CD1c-positive myeloid dendritic cell (primary cell): ENCODE data around the gene COL19A1.
"Not testable (repeated sequence)": the region's sequence is repeated elsewhere in the genome, so short reads cannot be mapped to it uniquely, and the experiment has no call there.

Source experiments
- DNase-seq: peaks from one replicate; pipeline ENCODE4 v3.0.0-alpha.2; 2016; ENCODE audit errors: extremely low spot score

COL19A1 gene

DNA sequence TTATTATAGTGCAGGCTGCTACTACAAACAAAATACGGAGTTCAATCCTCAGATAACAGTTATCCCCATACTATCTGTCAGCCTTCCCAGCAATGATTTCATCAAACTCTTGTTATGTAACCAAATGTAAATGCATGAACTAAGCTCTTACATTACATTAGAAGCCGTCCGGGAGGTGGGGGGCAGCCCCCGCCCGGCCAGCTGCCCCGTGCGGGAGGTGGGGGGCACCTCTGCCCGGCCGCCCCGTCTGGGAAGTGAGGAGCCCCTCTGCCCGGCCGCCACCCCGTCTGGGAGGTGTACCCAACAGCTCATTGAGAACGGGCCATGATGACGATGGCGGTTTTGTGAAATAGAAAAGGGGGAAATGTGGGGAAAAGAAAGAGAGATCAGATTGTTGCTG, 99.6 kb downstream of the COL19A1 start:
- not testable (repeated sequence) for DNase-seq

DNA sequence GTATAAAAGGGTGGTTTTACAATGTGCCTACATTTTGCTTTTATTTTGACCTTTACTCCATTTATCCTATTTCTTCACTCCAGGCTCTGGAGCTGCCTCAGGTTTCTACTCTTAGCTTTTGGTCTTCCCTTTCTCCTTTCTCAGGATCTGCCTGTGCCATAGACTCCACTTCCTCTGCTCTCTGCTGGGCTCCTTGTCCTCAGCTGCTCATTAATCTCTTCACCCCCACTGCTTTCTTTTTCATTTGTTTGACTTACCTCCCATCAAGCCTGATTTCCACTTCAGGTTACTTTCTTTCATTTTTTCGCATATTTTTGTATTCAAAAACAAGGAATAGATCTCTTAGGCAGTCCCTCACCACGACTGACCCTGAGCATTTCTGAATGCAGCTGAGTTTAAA, 106.8 kb downstream of the COL19A1 start:
- no peak for DNase-seq

DNA sequence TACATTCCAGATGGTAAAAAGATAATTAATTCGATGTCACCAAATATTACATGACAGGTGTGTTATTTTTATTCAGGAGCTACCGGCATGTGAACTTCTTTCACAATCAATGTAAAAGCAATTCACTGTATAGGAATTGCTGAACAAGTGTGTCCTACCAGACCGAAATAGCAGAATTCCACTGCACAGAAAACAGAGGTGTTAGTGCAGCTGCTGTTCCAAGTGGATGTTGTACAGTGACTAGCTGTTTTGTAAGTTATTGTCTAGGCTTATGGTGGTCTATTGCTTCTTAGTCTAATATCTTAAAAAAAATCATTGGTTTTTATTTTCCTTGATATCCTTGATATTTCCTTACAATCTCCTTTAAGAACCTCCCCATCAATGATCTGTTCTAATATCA, 107.4 kb downstream of the COL19A1 start:
- no peak for DNase-seq

DNA sequence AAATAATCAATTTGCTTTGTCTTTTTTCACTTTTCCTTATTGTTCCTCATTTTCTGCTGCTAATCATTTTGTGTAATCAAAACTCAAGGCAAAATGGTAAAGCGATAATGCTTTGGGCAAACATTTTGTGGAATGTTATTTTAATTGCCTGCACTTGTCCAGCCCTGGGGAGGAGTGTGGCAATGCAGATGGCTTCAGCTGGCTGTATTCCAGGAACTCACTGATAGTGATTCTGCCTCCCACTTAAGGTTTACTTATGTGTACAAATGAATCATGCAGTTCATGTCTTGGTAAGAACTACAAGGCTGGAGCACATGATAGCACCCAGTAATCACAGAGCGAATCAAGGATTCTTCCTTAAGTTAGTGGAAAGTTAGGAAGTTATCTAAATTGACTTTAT, 107.8 kb downstream of the COL19A1 start:
- DNase-seq = no peak

DNA sequence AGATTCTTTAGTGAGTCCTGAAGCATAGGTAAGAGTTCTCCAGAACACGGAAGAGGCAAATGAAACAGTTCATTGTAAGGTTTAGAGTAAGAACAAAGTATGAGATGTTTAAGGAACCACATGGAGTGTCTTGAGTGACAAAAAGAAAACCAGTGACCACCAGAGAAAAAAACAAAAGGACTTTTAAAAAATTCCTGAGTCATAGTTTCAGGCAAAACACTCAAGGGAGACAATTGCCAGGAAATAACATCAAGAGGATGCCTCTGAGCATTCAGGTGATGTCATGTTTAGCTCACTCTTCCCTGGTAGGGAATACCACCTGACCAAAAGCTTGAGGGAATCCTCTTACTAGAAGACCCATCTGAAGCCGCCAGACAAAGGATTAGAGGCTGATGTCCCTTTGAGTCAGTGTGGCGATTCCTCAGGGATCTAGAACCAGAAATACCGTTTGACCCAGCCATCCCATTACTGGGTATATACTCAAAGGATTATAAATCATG, 110.3 kb downstream of the COL19A1 start:
- DNase-seq = no peak

DNA sequence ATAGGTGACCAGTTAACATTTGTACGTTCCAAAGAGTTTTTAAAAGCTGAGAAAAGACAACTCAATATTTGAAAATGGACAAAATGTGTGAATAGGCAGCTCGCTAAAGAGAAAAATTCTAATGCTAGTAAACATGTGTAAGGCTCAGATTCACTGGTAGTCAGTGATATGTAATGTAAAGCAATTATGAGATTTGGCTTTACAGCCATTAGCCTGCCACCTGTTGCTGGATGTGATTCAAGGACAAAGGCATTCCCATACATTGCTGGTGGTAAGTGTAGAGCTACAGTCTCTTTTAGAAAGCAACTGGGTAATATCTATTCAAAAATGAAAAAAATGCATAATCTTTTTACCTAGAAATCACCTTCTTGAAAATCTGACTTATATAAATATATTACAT, 114.3 kb downstream of the COL19A1 start:
- no peak for DNase-seq

DNA sequence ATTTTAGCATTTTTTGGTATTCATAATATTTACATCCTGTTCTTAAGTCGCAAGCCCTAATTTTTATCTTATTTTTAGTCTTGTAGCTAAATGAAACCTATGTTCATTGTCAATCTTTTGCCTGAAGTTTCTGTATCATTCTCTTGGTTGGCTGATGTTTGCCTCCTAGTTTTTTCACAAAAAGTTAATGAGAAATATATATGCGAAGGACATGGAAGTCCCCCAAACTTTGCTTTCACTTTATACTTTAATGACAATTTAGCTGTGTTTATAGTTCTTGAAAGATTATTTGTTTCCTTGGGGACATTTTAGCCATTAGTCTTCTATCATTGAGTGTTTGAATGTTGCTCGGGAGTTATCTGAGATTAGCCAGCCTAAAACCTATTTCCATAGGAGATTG, 118.2 kb downstream of the COL19A1 start:
- no peak for DNase-seq

DNA sequence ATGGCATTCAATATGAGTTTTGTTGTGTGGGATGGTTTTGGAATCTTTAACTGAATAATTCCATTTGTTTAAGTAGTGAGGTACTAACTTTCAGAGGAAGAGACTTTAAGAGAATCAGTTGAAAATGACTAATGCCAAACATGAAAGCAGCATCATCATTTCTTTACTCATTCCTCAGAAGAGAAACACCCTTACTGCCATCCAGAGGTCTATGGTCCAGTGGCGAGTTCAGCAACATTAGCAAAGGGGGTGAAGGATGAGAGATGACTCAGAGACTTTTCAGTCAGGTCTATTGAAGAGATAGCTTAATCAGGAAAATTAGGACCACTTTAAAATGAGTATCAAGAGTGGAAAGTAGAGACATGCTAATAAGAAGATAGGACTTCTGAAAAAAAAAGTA, 118.8 kb downstream of the COL19A1 start:
- no peak for DNase-seq

DNA sequence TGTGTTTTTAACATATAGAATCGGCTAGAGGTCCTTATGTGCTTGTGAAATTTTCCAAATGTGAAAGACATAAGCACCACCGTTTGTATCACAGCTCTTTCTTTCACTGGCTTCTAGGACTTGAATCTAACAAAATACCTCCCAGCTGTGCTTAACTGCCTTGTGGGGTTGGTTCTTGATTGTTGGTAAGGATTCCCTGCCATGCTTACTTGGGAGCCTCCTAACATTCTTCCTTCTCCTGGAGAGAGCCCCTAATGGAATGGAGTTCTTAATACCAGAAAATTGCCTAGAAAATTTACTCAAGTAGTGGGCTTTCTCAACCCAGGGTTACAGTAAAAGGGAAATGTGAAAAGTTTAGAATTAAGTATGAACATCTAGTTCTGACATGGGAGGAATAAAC, 121.2 kb downstream of the COL19A1 start:
- DNase-seq = no peak

DNA sequence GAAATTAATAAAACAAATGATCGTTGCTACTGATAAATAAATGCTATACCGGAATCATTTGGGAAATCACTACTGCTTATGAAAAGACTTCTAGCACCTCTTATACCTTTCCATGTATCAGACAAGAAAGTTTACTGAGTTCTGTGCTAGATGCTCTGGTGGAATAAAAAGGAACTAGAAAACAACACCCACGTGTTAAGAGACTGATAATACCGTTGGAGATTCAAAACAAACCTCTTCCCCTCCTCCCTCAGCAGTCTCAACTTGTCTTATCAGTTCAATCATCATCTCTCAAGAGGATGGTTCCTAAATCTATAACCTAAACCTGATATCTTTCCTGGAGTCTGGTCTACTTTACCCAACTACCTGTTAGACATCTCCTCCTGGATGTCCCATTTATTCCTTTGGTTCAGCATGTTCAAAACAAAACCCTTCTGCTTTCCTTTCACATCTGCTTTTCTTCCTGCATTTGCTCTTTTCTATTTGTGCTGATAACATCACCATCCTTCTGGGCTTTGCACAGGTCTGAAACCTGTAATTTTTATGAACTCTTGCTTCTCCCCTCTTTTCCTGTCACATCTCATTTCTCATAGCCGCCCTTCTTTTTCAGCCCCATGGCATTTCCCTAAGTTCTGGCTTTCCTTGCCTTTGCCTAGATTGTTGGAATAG, 122.2 kb downstream of the COL19A1 start:
- no peak for DNase-seq

DNA sequence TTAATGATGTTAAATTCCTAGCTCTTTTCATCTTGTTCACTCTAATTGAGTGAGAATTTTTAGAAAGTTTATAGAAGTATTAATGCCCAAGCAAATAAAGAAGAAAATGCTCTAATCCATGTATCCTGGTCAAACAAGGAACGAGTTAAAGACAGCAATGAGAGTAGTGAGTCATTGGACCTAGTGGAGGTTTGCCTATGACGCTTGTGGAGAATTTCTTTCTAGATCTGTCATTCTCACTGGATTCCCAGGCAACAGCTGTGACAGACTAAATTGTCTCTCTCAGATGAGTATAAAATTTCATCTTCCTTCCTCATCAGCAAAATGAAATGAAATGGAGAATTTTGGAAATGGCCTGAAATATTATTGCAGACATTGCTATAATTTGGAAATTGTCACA, 127.9 kb downstream of the COL19A1 start:
- no peak for DNase-seq

DNA sequence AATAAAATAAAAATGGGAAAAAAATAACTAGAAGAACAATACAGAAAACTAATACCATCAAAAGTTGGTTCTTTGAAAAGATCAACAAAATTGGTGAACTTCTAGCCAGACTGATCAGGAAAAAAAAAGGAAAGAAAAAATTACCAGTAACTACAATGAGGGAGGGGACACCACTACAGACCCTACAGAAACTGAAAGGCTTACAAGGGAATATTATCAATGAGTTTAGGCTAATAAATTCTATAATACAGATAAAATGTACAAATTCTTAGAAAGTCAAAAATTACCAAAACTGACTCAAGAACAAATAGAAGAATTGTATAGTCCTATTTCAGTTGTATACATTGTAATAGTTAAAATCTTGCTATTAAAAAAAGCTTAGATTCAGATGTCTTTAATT, 141.8 kb downstream of the COL19A1 start:
- no peak for DNase-seq

DNA sequence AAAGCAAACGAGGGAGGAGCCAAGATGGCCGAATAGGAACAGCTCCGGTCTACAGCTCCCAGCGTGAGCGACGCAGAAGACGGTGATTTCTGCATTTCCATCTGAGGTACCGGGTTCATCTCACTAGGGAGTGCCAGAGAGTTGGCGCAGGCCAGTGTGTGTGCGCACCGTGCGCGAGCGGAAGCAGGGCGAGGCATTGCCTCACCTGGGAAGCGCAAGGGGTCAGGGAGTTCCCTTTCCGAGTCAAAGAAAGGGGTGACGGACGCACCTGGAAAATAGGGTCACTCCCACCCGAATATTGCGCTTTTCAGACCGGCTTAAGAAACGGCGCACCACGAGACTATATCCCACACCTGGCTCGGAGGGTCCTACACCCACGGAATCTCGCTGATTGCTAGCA, 144.0 kb downstream of the COL19A1 start:
- not testable (repeated sequence) for DNase-seq

DNA sequence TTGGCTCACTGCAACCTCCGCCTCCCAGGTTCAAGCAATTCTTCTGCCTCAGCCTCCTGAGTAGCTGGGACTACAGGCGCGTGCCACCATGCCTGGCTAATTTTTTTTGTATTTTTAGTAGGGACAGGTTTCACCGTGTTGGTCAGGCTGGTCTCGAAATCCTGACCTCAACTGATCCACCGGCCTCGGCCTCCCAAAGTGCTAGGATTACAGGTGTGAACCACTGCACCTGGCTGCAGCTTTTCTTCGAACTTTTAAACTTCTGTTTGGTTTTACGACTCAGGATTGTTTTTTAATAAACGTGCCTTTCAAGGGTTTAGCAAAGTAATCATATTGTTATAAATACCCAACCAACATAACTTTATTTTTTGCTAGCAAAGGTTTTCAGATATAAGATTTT, 156.8 kb downstream of the COL19A1 start:
- DNase-seq = not testable (repeated sequence)

DNA sequence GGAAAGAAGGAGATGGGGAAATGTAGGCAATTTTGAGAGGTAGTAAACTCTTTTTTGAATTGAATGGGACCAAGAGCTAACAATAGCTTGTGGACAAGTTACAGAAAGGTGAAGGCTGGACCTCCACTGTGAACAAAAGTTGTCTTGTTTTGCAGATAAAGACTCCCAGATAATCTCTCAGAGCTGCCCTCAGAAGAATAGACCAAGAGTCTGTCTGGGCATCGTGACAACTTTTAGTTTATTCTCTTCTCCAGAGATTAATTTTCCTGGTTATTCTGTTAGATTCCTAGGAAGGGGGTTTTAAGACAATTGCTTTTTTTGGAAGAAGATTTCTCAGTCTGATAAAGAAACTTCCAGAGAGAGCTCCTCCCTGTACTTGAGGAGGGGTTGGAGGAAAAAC, 161.9 kb downstream of the COL19A1 start:
- DNase-seq = no peak

DNA sequence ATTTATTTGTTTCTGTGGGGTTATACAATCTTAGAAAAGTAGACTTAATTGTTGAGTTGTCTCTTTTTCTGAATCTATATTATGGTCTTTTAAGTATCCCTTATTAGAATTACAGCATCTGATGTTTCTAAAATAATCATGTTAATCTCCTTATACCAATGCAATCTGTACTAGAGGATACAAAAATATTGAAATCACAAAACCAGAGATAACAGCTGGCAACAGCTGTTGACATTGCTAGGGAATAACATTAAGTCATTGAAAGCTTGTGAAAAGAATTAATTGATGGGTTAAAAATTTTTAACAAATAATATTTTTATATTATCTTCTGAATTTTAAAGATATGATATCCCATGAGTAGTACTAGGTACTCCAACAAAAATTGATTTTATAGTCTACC, 162.6 kb downstream of the COL19A1 start:
- DNase-seq = no peak

DNA sequence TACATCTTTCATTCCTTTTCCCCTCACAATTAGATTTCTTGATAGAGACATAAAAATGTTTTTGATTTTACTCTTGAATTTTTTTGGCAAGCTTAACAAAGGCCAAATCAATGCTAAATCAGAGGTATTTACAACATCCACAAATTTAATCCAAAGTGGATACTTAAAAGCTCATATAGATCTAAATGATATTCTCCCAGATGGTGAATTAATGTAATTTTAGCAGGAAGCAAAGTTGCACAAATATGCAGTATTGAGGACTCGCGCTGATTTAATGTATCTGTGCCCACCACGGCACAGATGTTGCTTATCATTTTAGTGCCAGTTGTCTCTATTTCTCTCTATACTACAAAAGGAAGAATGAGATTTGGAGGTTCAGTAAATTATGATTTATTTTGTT, 167.4 kb downstream of the COL19A1 start:
- no peak for DNase-seq

DNA sequence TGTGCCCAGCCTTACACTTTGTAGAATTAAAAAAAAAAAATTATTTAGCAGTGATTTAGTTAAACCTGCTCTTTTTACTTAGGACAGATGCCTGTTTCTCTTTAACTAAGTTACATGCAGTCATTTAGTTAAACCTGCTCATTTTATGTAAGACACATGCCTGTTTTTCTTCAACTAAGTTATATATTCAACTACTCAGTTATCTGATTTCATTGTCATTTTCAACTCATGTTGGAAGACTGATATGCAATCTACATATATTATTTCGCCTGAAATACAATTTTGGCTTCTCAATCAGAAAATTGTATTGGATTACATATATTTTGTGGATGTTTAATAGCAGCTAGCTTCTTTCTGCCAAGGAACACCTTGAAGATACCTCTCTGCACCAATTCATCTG, 171.1 kb downstream of the COL19A1 start:
- DNase-seq = no peak

DNA sequence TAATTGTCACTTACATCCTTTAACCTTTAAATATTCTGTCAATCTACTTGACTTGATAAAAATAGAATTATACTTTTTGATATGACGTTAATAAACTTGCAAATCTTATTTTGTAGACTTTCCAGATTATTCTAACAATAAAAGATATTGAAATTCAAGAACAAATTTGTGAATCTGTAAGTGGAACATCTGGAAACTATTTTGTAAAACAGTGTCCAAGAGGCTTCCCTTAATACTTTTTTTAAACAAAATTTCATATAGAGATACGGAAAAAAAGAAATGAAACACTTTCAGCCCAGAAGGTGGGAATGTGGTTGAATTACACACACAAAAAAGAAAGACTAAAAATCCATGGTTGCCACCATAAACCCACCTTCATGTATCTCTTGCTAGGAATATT, 174.4 kb downstream of the COL19A1 start:
- DNase-seq = no peak

DNA sequence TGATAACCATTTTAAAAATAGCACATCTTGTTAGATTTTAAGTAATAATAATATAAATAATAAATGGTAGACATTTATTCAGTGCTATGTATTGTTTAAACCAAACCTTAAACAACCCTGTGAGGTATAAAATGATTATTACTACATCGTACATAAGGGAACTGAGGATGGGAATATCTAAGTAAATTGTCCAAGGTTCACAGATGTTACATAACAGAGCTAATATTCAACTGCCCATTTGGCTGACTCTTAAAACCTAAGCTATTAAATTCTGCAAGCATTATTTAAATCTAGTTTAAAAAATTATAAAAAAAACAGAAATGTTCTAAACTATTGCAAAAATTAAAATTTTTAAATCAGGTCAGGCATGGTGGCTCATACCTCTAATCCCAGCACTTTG, 175.1 kb downstream of the COL19A1 start:
- DNase-seq = no peak

DNA sequence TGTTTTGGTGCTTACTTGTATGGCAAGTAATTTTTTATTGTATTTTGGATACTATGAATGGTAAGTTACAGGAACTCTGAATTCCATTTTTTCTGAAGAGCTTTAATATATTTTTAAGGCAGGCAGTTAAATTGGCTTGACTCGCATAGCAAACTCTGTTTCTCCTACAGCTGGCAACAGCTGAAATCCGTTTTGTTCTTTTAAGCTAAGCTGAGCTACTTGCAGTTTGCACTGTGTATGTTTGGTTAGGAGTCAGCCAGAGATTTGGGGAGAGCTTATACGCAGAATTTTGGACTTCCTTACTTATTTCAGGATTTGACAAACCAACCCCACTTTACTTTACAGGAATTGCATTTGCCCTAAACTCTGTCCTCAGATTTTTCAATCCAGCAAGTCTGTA, 179.1 kb downstream of the COL19A1 start:
- DNase-seq = no peak

DNA sequence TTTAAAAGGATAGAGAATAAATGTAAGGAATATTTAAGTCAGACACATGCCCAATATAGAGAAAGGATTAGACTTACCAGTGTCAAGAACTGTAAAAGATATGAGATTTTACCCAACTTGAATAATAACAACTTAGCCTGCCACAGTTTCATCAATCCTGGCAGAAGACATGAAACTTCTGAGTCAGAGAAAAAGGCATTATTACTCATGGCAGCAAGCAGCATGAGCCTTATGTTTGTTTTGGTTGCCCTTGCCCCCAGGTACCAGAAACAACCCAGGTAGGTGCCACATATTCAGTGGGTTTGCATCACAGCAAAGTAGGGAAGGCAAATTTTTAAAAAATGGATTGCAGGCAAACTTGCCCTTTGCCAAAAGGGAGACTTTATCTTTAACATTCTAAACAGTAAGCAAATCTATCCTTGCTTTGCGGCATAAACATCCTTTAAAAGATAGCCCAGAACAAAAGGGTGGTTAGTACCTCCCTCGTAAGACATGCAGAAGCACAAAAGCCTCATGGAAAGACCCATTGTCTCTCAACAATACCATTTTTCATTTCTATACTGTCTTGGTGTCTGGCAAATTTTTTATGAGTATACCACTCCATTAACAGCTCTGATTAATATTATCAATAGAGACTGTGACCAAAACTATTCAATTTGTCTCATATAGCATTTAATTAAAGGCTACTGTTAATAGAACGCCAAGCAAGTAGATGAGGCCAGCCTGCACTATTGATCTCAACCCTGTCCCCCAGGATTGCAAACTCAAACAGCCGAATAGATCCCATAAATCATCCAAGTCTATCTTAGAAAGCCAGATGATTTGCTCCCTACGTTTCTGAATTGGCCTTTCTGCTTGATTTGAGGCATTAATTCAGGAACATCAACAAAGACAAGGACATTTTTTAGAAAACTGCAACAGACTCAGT, 185.1 kb downstream of the COL19A1 start:
- DNase-seq = no peak

DNA sequence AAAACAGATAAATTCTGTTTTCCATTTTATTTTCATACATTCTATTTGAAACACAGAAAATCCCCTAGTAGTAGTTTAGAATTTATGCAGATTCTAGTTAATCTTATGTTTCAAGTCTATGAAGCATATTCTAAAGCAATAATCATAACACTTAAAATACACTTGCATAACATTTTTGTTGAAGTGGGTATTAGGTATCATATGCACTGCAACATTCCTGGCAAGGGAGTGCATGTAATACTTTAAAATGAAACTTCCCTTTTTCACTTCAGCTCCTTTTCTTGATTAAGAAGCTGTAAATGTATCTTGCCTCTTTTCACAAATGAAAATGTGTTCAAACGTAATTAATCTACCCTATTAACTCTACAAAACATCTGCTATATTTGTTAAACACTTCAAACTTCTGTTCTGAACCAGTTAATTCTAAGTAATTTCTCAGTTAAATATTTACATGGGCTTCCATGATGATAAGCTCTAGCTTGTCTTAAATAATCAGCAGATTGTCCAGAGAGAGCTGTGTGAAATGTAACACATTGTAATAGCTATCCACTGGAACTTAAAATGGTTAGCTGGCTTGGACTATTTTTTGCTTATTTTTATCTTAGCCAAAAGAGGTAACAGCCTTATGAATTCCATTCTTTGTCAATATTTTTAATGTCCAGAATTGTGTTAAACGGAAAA, 192.8 kb downstream of the COL19A1 start:
- no peak for DNase-seq
